ENCODE data around the gene OLIG2. TPM values are rescaled to one million over a fixed set of nuclear protein-coding genes. Genes with fewer than 3 reads are reported as not detected.
A peak's percentile ranks its signal among the peaks of the same experiment; 100 is the strongest.

OLIG2 gene
- total RNA-seq, 1 donor from 2014 or later, result not detected

GRCh38 chr21:33027401-33028286 is 1.9 kb downstream of the OLIG2 start:
- intact Hi-C loops (cut with DNase I), result no loop called here
- no peak overlapping the region for H3K4me3 ChIP-seq
- H3K27ac ChIP-seq, result no peak overlapping the region
- TF ChIP-seq, protein P1, sequence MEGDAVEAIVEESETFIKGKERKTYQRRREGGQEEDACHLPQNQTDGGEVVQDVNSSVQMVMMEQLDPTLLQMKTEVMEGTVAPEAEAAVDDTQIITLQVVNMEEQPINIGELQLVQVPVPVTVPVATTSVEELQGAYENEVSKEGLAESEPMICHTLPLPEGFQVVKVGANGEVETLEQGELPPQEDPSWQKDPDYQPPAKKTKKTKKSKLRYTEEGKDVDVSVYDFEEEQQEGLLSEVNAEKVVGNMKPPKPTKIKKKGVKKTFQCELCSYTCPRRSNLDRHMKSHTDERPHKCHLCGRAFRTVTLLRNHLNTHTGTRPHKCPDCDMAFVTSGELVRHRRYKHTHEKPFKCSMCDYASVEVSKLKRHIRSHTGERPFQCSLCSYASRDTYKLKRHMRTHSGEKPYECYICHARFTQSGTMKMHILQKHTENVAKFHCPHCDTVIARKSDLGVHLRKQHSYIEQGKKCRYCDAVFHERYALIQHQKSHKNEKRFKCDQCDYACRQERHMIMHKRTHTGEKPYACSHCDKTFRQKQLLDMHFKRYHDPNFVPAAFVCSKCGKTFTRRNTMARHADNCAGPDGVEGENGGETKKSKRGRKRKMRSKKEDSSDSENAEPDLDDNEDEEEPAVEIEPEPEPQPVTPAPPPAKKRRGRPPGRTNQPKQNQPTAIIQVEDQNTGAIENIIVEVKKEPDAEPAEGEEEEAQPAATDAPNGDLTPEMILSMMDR (IDR thresholded peaks at IDR 0.05), result no peak
- H3K9me3 ChIP-seq, result no peaks in the 10 kb centered on the region
- DNase-seq (no peak), ATAC-seq (no peak)
- peaks cover 100% of the 10 kb centered on the region for H3K27me3 ChIP-seq (ENCODE audit: low read depth)
- H3K36me3 ChIP-seq, result no peaks in the 10 kb centered on the region
- H3K4me1 ChIP-seq, result peaks cover 55% of the 10 kb centered on the region

DNA sequence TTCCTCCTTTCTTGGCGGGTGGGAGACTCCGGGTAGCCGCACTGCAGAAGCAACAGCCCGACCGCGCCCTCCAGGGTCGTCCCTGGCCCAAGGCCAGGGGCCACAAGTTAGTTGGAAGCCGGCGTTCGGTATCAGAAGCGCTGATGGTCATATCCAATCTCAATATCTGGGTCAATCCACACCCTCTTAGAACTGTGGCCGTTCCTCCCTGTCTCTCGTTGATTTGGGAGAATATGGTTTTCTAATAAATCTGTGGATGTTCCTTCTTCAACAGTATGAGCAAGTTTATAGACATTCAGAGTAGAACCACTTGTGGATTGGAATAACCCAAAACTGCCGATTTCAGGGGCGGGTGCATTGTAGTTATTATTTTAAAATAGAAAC is 2.5 kb downstream of the OLIG2 start:
- Histone ChIP-seq H3K27me3 (ENCODE audit: low read depth) (peaks cover 100% of the 10 kb centered on the region), H3K4me1 (peaks cover 50% of the 10 kb centered on the region)
- no peak for ATAC-seq

DNA sequence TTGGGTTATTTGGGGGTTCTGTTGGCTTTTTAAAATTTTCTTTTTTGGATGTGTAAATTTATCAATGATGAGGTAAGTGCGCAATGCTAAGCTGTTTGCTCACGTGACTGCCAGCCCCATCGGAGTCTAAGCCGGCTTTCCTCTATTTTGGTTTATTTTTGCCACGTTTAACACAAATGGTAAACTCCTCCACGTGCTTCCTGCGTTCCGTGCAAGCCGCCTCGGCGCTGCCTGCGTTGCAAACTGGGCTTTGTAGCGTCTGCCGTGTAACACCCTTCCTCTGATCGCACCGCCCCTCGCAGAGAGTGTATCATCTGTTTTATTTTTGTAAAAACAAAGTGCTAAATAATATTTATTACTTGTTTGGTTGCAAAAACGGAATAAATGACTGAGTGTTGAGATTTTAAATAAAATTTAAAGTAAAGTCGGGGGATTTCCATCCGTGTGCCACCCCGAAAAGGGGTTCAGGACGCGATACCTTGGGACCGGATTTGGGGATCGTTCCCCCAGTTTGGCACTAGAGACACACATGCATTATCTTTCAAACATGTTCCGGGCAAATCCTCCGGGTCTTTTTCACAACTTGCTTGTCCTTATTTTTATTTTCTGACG is 3.1 kb downstream of the OLIG2 start:
- TF ChIP-seq, protein P1 (IDR thresholded peaks at IDR 0.05), result no peak
- Histone ChIP-seq H3K27me3 (ENCODE audit: low read depth) (peaks cover 100% of the 10 kb centered on the region), H3K4me1 (peaks cover 44% of the 10 kb centered on the region), H3K27ac (no peak overlapping the region), H3K4me3 (peak overlapping the region; percentile 6), H3K36me3 (no peaks in the 10 kb centered on the region), H3K9me3 (no peaks in the 10 kb centered on the region)
- DNase-seq, result no peak
- ATAC-seq, result no peak
- intact Hi-C loops (cut with DNase I), result no loop called here

More for the DNA sequence above, 2.5 kb downstream of the OLIG2 start:
- H3K27ac ChIP-seq, result no peak overlapping the region
- H3K4me3 ChIP-seq, result peak overlapping the region; percentile 6
- H3K36me3 ChIP-seq, result no peaks in the 10 kb centered on the region
- no peaks in the 10 kb centered on the region for H3K9me3 ChIP-seq
- intact Hi-C loops (cut with DNase I), result no loop called here
- no peak for DNase-seq
- TF ChIP-seq, protein P1 (IDR thresholded peaks at IDR 0.05), result no peak

DNA sequence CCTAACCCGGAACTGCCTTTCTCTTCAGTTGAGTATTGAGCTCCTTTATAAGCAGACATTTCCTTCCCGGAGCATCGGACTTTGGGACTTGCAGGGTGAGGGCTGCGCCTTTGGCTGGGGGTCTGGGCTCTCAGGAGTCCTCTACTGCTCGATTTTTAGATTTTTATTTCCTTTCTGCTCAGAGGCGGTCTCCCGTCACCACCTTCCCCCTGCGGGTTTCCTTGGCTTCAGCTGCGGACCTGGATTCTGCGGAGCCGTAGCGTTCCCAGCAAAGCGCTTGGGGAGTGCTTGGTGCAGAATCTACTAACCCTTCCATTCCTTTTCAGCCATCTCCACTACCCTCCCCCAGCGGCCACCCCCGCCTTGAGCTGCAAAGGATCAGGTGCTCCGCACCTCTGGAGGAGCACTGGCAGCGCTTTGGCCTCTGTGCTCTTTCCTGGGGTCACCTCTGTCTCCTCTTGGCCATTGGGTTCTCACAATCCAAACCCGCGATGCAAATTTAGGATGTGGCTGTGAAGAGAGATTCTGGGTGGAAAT is 3.7 kb downstream of the OLIG2 start:
- intact Hi-C loops (cut with DNase I), result no loop called here
- H3K4me1 ChIP-seq, result peaks cover 38% of the 10 kb centered on the region
- no peak overlapping the region for H3K4me3 ChIP-seq
- no peak overlapping the region for H3K27ac ChIP-seq
- ATAC-seq, result no peak
- H3K27me3 ChIP-seq (ENCODE audit: low read depth), result peaks cover 99% of the 10 kb centered on the region
- no peaks in the 10 kb centered on the region for H3K36me3 ChIP-seq
- TF ChIP-seq, protein P1 (IDR thresholded peaks at IDR 0.05), result no peak
- no peak for DNase-seq
- no peaks in the 10 kb centered on the region for H3K9me3 ChIP-seq

DNA sequence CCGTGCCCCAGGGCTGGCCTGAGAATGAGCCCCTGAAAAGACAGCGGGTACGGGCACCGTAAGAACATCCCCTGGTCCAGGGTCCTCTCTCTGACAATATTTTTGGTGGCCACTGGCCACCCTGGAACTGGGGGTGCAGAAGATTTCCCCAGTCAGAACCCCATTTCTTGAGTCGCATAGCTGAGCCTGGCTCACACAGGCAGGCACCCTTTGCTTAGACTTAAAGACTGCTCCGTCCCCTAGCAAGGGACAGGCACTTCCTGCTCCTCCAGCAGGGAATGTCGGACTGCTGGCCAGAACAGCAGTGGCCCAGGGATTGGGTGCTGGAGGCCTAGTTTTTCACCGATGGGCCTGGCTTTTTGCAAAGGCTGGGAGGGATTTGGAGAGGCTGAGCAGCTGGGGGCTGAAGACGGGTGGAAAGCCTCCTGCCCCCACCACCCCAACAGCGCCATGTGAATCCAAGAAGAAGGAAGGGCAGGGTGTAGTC is 4.3 kb downstream of the OLIG2 start:
- Histone ChIP-seq H3K4me1 (peaks cover 35% of the 10 kb centered on the region), H3K4me3 (no peak overlapping the region), H3K36me3 (no peaks in the 10 kb centered on the region), H3K27ac (no peak overlapping the region), H3K27me3 (ENCODE audit: low read depth) (peaks cover 99% of the 10 kb centered on the region), H3K9me3 (no peaks in the 10 kb centered on the region)
- DNase-seq, result no peak
- intact Hi-C loops (cut with DNase I), result no loop called here
- no peak for ATAC-seq
- TF ChIP-seq, protein P1 (IDR thresholded peaks at IDR 0.05), result no peak

Data from lower lobe of right lung (tissue), 2 donors.